ENCODE data around the gene SHISAL1.

SHISAL1 gene

DNA sequence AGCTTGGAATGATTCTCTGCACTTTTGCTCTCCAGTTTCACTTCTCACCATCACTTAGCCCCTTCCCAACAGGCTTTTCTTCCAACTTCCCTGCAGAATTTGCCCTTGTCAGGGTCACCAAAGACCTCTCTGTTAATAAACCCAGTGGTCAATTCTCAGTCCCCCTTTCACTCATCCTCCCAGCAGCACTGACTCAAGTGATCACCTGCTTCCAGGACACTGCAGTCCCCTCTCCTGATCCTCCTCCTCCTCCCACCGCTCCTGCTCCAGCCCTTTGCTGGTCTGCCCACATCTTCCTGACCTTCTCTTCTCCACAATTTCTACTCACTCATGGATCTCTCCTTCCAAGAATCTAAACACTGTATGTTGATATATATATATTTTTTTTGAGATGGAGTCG is 57.9 kb downstream of the SHISAL1 start:
- H3K4me3 ChIP-seq (ENCODE audit: severe bottlenecking) = no peak overlapping the region
- ATAC-seq (ENCODE audit: low read depth) (no peak), DNase-seq (ENCODE audit: low spot score) (no peak)
- no peaks in the 10 kb centered on the region for H3K9me3 ChIP-seq (ENCODE audit: severe bottlenecking)
- TF ChIP-seq, protein P1, sequence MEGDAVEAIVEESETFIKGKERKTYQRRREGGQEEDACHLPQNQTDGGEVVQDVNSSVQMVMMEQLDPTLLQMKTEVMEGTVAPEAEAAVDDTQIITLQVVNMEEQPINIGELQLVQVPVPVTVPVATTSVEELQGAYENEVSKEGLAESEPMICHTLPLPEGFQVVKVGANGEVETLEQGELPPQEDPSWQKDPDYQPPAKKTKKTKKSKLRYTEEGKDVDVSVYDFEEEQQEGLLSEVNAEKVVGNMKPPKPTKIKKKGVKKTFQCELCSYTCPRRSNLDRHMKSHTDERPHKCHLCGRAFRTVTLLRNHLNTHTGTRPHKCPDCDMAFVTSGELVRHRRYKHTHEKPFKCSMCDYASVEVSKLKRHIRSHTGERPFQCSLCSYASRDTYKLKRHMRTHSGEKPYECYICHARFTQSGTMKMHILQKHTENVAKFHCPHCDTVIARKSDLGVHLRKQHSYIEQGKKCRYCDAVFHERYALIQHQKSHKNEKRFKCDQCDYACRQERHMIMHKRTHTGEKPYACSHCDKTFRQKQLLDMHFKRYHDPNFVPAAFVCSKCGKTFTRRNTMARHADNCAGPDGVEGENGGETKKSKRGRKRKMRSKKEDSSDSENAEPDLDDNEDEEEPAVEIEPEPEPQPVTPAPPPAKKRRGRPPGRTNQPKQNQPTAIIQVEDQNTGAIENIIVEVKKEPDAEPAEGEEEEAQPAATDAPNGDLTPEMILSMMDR (IDR thresholded peaks at IDR 0.05; ENCODE audit: poor library complexity, severe bottlenecking) = no peak
- peaks cover 11% of the 10 kb centered on the region for H3K27me3 ChIP-seq (ENCODE audit: insufficient read depth, poor library complexity, severe bottlenecking)
- H3K4me1 ChIP-seq (ENCODE audit: insufficient read depth, poor library complexity, severe bottlenecking) = no peaks in the 10 kb centered on the region
- H3K27ac ChIP-seq (ENCODE audit: poor library complexity, severe bottlenecking) = no peak overlapping the region
- no peaks in the 10 kb centered on the region for H3K36me3 ChIP-seq (ENCODE audit: low read depth)

DNA sequence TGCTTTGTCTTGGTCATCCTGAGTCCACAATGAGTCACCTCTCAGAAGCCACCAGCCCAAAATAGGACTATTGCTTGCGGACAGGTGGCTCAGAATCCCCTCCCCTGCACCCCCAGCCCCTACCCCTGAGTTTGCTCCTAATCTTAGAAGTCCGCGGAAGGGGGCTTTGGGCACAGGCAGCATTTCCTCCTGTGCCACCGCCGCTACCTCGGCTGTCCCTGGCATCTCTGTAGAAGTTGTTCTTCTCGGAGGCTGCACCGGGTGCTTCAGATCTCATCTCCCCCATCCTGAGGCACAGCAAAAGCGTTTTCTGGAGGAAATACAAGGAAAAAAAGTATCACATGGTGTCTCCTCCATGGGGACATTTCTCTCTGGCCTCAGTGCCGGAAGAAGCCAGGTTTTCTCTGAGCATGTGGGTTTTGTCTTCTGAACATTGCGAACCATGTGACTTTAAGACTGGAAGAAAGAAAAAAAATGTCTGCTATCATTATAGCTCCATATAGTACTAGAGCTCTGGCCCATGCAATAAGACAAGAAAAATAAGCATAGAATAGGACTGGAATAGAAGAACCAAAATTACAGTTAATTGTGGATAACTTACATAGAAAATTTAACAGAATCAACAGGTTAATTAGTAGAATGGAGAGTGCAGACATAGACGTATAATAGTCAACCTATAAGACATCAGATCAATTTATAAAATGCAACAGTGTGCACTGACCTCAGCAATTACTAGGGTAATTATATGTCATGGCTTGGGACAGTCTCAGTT is 63.2 kb downstream of the SHISAL1 start:
- no peaks in the 10 kb centered on the region for H3K36me3 ChIP-seq (ENCODE audit: low read depth)
- H3K27ac ChIP-seq (ENCODE audit: poor library complexity, severe bottlenecking) = no peak overlapping the region
- TF ChIP-seq, protein P1 (IDR thresholded peaks at IDR 0.05; ENCODE audit: poor library complexity, severe bottlenecking) = no peak
- H3K4me3 ChIP-seq (ENCODE audit: severe bottlenecking) = no peak overlapping the region
- H3K9me3 ChIP-seq (ENCODE audit: severe bottlenecking) = no peaks in the 10 kb centered on the region
- H3K4me1 ChIP-seq (ENCODE audit: insufficient read depth, poor library complexity, severe bottlenecking) = no peaks in the 10 kb centered on the region
- DNase-seq (ENCODE audit: low spot score) (no peak), ATAC-seq (ENCODE audit: low read depth) (no peak)
- H3K27me3 ChIP-seq (ENCODE audit: insufficient read depth, poor library complexity, severe bottlenecking) = no peaks in the 10 kb centered on the region

DNA sequence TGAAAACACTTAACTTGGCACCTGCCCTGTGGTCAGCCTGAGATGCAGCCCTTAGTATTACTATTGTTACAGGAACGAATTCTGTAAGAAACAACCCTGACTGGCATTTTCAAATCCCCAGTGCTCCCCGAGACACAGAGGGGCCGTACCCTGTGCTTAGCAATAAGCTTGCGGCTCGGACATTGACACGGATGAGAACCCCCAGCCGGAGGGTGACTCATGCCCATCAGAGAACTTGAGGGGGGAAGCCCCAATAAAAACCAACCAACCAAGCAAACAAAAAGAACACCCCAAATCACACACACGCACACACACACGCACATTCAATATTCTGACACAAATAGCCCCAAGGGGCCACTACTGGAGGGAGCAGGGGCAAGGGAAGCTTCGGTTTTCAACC is 63.8 kb downstream of the SHISAL1 start:
- no peaks in the 10 kb centered on the region for H3K4me1 ChIP-seq (ENCODE audit: insufficient read depth, poor library complexity, severe bottlenecking)
- H3K4me3 ChIP-seq (ENCODE audit: severe bottlenecking) = no peak overlapping the region
- H3K9me3 ChIP-seq (ENCODE audit: severe bottlenecking) = no peaks in the 10 kb centered on the region
- no peak for DNase-seq (ENCODE audit: low spot score)
- TF ChIP-seq, protein P1 (IDR thresholded peaks at IDR 0.05; ENCODE audit: poor library complexity, severe bottlenecking) = no peak
- no peak overlapping the region for H3K27ac ChIP-seq (ENCODE audit: poor library complexity, severe bottlenecking)
- no peaks in the 10 kb centered on the region for H3K27me3 ChIP-seq (ENCODE audit: insufficient read depth, poor library complexity, severe bottlenecking)
- H3K36me3 ChIP-seq (ENCODE audit: low read depth) = no peaks in the 10 kb centered on the region
- ATAC-seq (ENCODE audit: low read depth) = no peak

DNA sequence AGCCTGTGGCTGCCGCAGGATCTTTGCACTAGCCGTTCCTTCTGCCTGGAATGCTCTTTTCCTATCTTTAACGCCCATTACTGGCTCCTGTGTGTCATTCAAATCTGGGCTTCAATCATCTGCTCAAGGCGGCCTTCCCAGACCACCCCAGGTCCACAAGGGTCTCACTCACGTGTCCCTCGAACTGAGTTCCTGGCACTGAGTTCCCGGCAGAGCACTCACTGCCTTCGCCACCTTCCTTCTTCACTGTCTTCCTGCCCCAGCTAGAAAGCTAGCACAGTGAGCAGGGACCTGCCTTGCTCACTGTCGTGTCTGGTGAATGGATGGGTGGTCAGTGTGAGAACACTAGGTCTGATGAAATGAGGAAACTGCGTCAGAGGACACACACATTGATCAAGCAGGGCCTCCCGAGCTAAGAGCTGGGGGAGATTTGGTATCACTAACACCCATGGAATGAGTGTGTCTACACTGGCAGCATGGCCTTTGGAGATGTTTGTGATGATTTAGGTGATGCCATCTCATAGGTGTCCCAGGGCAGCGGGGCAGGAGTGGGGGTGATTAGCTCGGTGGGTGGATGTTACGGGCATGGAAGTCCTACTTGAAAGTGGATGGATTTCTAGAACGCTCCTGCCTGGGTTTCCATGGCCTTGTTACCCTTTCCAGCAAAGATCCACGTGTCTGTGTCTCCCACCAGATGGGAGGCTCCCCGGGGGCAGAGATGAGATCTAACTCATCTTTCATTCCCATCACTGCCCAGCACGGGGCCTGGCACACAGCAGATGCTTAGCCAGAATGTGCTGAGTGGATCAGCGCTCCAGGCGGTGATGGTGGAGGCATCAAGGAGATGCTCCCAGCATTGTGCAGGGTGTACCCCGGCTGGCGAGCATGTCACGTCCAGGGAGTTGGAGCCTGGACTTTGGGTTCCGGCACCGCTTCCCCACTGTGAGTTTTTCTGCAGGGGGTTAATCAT is 64.5 kb downstream of the SHISAL1 start:
- H3K4me3 ChIP-seq (ENCODE audit: severe bottlenecking) = no peak overlapping the region
- TF ChIP-seq, protein P1 (IDR thresholded peaks at IDR 0.05; ENCODE audit: poor library complexity, severe bottlenecking) = no peak
- H3K27ac ChIP-seq (ENCODE audit: poor library complexity, severe bottlenecking) = no peak overlapping the region
- no peaks in the 10 kb centered on the region for H3K27me3 ChIP-seq (ENCODE audit: insufficient read depth, poor library complexity, severe bottlenecking)
- no peak for DNase-seq (ENCODE audit: low spot score)
- no peak for ATAC-seq (ENCODE audit: low read depth)
- H3K9me3 ChIP-seq (ENCODE audit: severe bottlenecking) = no peaks in the 10 kb centered on the region
- H3K36me3 ChIP-seq (ENCODE audit: low read depth) = no peaks in the 10 kb centered on the region
- H3K4me1 ChIP-seq (ENCODE audit: insufficient read depth, poor library complexity, severe bottlenecking) = no peaks in the 10 kb centered on the region
